HEK293 (cell line): Measurements from ENCODE around the gene ADGRB3.

Source experiments
- CTCF ChIA-PET: fragments of 350-600 bp; formaldehyde crosslinking; extraction: SDS; loops from one replicate; lab custom pipeline; 2021; ENCODE audit warnings: antibody characterized with exemption; lab: Yijun Ruan, JAX
- POLR2A ChIA-PET: fragments of 300-600 bp; formaldehyde crosslinking; extraction: SDS; loops from one replicate; lab custom pipeline; 2020; ENCODE audit warnings: antibody characterized with exemption, inconsistent platforms; lab: Yijun Ruan, JAX
- H3K27ac ChIP-seq: fragments of 200-500 bp; sonication (Bioruptor generic); 2 replicates; pipeline ENCODE4 v1.5.1; 2014; ENCODE audit warnings: low read depth, low read length, control low read depth, inconsistent platforms; ENCODE audit errors: extremely low read depth
- H3K36me3 ChIP-seq, 2 experiments: fragments of 200-500 bp in 1 of 2; sonication (Bioruptor generic) in 1 of 2; 1 replicate in 1 of 2; 2 replicates in 1 of 2; pipeline ENCODE4 v1.5.1; 2014 to 2017; ENCODE audit warnings: inconsistent platforms in 2 of 2, low read length in 2 of 2; ENCODE audit not compliant: control insufficient read depth in 2 of 2, insufficient read depth in 1 of 2
- H3K4me1 ChIP-seq: fragments of 200-500 bp; sonication (Bioruptor generic); 2 replicates; pipeline ENCODE4 v1.5.1; 2014; ENCODE audit warnings: mild to moderate bottlenecking, low read length, inconsistent platforms; ENCODE audit not compliant: control insufficient read depth, insufficient read depth
- H3K4me3 ChIP-seq: 2 replicates; pipeline ENCODE4 v1.5.1; 2011; ENCODE audit warnings: low read depth, mild to moderate bottlenecking, control low read depth, low read length, moderate library complexity
- H3K9me3 ChIP-seq: fragments of 200-500 bp; sonication (Bioruptor generic); 2 replicates; pipeline ENCODE4 v1.5.1; 2014; ENCODE audit warnings: low read depth, low read length, inconsistent platforms; ENCODE audit not compliant: control insufficient read depth, insufficient read depth
- EGR2 ChIP-seq: fragments of 450-650 bp; formaldehyde crosslinking; IDR thresholded peaks from 2 replicates; pipeline ENCODE4 v1.5.1; 2016; ENCODE audit warnings: low read depth, missing biosample characterization, missing genetic modification characterization
- GLIS1 ChIP-seq: fragments of 450-650 bp; formaldehyde crosslinking; IDR thresholded peaks from 2 replicates; pipeline ENCODE4 v1.5.1; 2016; ENCODE audit warnings: missing biosample characterization, missing genetic modification characterization
- ZBTB1 ChIP-seq: fragments of 450-650 bp; formaldehyde crosslinking; IDR thresholded peaks from 2 replicates; pipeline ENCODE4 v1.5.1; 2016; ENCODE audit warnings: missing biosample characterization, missing genetic modification characterization
- ZFP69B ChIP-seq: fragments of 450-650 bp; formaldehyde crosslinking; IDR thresholded peaks from 2 replicates; pipeline ENCODE4 v1.5.1; 2016; ENCODE audit warnings: missing biosample characterization, missing genetic modification characterization
- ZNF157 ChIP-seq: fragments of 450-650 bp; formaldehyde crosslinking; IDR thresholded peaks from 2 replicates; pipeline ENCODE4 v1.5.1; 2016; ENCODE audit warnings: missing biosample characterization, missing genetic modification characterization
- ZNF2 ChIP-seq: fragments of 450-650 bp; formaldehyde crosslinking; IDR thresholded peaks from 2 replicates; pipeline ENCODE4 v1.5.1; 2016; ENCODE audit warnings: missing biosample characterization, missing genetic modification characterization
- ZNF529 ChIP-seq: fragments of 450-650 bp; formaldehyde crosslinking; IDR thresholded peaks from 2 replicates; pipeline ENCODE4 v1.5.1; 2017; ENCODE audit warnings: missing genetic modification characterization, missing biosample characterization; ENCODE audit not compliant: insufficient replicate concordance
- ZNF610 ChIP-seq: fragments of 450-650 bp; formaldehyde crosslinking; IDR thresholded peaks from 2 replicates; pipeline ENCODE4 v1.5.1; 2016; ENCODE audit warnings: missing biosample characterization, missing genetic modification characterization, borderline replicate concordance
- ZNF654 ChIP-seq: fragments of 450-650 bp; formaldehyde crosslinking; IDR thresholded peaks from 2 replicates; pipeline ENCODE4 v1.5.1; 2016; ENCODE audit warnings: low read depth, missing biosample characterization, missing genetic modification characterization
- ZNF660 ChIP-seq: fragments of 450-650 bp; IDR thresholded peaks from 2 replicates; pipeline ENCODE4 v1.5.1; 2018; ENCODE audit warnings: missing biosample characterization, mild to moderate bottlenecking, missing genetic modification characterization
- ZNF701 ChIP-seq: fragments of 450-650 bp; formaldehyde crosslinking; IDR thresholded peaks from 2 replicates; pipeline ENCODE4 v1.5.1; 2016; ENCODE audit warnings: missing biosample characterization, missing genetic modification characterization
- TF ChIP-seq, protein P1 (sequence below): fragments of 450-650 bp; formaldehyde crosslinking; IDR thresholded peaks from 2 replicates; pipeline ENCODE4 v1.5.1; 2017; ENCODE audit warnings: missing biosample characterization, missing genetic modification characterization
- TF ChIP-seq, protein P2 (sequence below): IDR thresholded peaks from 2 replicates; pipeline ENCODE4 v1.6.1; 2011; ENCODE audit warnings: mild to moderate bottlenecking, low read depth, low read length, borderline replicate concordance
- TF ChIP-seq, protein P3 (sequence below): fragments of 450-650 bp; formaldehyde crosslinking; IDR thresholded peaks from 2 replicates; pipeline ENCODE4 v1.5.1; 2016; ENCODE audit warnings: missing biosample characterization, missing genetic modification characterization

ADGRB3 gene

DNA sequence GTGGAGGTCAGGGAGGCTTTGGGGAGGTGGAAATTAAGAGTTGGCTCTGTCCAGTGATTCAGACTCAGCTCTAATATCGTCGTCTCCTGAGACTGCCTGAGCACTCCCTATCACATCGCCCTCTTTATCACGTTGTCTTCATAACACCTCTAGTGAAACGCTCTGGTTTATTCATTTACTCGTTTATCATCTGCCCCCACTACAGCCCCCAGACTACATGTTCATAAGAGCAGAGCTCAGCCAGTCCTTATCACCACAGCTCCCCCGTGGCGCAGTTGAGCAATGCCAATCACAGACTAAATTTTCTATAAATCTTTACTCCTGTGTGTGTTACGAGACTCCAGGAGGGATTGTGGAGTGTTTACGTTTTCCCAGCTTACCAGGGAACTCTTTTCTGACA, 316.2 kb downstream of the ADGRB3 start:
- ChIA-PET POLR2A (no interaction called here), CTCF (interaction anchor here (1.0 kb wide), 1 partner anchor 643 kb away, joined by 4 read pairs; no protein-coding TSS in a partner anchor)
- Histone ChIP-seq H3K27ac (no peak overlapping the region), H3K4me3 (no peak overlapping the region), H3K36me3 (no peaks in the 10 kb centered on the region), H3K9me3 (no peaks in the 10 kb centered on the region), H3K4me1 (no peaks in the 10 kb centered on the region)
- TF ChIP-seq ZNF610 (tag by site-specific recombination) (no peak), GLIS1 (peak; percentile 12; the same call in 1 of the 2 replicates)
- TF ChIP-seq, all 188 proteins: peak for 1

DNA sequence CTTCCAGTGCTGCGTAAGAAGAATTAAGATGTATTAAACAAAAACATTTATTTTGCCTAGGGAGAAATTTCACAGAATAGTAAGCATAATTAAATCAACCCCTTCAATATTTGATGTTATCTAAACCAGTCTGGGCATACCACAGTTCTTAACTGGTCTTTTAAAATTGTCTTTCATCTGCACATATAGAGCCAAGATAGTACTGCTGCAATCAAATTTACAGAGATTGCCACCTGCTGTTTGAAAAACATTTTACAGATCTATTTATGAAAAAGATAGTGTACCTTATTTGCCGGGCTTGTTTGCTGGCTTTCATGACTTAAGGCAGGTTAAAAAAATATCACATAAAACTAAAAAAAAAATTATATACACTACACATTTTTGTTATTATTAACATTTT, 323.2 kb downstream of the ADGRB3 start:
- H3K27ac ChIP-seq: no peak overlapping the region
- TF ChIP-seq ZNF2 (tag by site-specific recombination): no peak
- TF ChIP-seq, protein P1, sequence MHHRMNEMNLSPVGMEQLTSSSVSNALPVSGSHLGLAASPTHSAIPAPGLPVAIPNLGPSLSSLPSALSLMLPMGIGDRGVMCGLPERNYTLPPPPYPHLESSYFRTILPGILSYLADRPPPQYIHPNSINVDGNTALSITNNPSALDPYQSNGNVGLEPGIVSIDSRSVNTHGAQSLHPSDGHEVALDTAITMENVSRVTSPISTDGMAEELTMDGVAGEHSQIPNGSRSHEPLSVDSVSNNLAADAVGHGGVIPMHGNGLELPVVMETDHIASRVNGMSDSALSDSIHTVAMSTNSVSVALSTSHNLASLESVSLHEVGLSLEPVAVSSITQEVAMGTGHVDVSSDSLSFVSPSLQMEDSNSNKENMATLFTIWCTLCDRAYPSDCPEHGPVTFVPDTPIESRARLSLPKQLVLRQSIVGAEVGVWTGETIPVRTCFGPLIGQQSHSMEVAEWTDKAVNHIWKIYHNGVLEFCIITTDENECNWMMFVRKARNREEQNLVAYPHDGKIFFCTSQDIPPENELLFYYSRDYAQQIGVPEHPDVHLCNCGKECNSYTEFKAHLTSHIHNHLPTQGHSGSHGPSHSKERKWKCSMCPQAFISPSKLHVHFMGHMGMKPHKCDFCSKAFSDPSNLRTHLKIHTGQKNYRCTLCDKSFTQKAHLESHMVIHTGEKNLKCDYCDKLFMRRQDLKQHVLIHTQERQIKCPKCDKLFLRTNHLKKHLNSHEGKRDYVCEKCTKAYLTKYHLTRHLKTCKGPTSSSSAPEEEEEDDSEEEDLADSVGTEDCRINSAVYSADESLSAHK (tag by site-specific recombination): no peak
- TF ChIP-seq ZNF157 (tag by site-specific recombination): no peak
- TF ChIP-seq ZFP69B (tag by site-specific recombination): no peak
- no peak for TF ChIP-seq ZNF529 (tag by site-specific recombination)
- TF ChIP-seq ZNF701 (tag by site-specific recombination): no peak
- no peak for TF ChIP-seq ZBTB1
- no peaks in the 10 kb centered on the region for H3K36me3 ChIP-seq
- H3K4me1 ChIP-seq: no peaks in the 10 kb centered on the region
- no peak overlapping the region for H3K4me3 ChIP-seq
- ChIA-PET CTCF (interaction anchor here (0.6 to 0.7 kb wide), 3 partner anchors 9 to 340 kb away, joined by 3 to 4 read pairs (median 4); no protein-coding TSS in a partner anchor), POLR2A (no interaction called here)
- H3K9me3 ChIP-seq: no peaks in the 10 kb centered on the region

DNA sequence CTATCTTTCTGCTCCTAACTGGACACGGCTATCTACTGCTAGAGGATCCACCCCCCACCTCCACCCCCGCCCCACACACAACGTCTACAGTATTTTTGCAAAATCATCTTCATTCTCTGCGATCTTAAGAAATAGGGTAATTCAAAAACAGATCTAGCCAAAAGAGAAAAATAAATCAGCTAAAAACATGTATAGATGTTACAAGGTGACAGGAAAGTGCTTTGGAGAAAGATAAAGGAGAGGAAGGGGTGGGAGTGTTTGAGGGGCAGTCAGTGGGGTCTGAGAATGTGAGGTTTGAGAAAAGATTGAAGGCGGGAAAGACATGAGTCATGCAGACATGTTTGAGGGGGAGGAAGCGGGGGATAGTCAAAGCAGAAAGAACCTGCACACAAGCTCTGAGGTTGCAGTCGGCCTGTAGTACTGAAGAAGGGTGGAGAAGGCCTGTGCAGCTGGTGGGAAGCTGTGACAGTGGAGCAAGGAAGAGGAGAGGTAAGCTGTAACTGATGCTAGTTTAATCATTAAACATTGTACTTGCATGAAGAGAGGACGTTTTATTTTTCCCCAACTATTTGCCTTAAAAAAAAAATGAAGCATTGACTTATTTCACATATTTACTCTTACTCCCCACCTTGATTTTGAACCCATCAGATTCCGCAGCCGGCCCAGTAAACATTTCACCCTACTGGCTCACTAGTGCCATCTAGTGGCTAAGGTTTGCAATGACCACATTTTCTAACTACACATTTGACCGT, 332.6 kb downstream of the ADGRB3 start:
- ChIA-PET POLR2A (no interaction called here), CTCF (interaction anchor here (0.5 to 1.9 kb wide), 21 partner anchors 8 to 1766 kb away, joined by 3 to 6 read pairs (median 4); no protein-coding TSS in a partner anchor)

More for the DNA sequence above, 332.6 kb downstream of the ADGRB3 start:
- H3K9me3 ChIP-seq: no peaks in the 10 kb centered on the region
- H3K4me1 ChIP-seq: no peaks in the 10 kb centered on the region
- H3K4me3 ChIP-seq: no peak overlapping the region
- H3K27ac ChIP-seq: no peak overlapping the region
- H3K36me3 ChIP-seq: no peaks in the 10 kb centered on the region
- TF ChIP-seq ZNF654 (tag by site-specific recombination) (peak; percentile 82), ZNF660 (0 out of 2 replicates have a peak, but pooled peaks have one; percentile 44), EGR2 (tag by site-specific recombination) (peak; percentile 46; the same call in 1 of the 2 replicates)
- TF ChIP-seq, protein P2, sequence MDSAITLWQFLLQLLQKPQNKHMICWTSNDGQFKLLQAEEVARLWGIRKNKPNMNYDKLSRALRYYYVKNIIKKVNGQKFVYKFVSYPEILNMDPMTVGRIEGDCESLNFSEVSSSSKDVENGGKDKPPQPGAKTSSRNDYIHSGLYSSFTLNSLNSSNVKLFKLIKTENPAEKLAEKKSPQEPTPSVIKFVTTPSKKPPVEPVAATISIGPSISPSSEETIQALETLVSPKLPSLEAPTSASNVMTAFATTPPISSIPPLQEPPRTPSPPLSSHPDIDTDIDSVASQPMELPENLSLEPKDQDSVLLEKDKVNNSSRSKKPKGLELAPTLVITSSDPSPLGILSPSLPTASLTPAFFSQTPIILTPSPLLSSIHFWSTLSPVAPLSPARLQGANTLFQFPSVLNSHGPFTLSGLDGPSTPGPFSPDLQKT: no peak
- TF ChIP-seq, protein P3, sequence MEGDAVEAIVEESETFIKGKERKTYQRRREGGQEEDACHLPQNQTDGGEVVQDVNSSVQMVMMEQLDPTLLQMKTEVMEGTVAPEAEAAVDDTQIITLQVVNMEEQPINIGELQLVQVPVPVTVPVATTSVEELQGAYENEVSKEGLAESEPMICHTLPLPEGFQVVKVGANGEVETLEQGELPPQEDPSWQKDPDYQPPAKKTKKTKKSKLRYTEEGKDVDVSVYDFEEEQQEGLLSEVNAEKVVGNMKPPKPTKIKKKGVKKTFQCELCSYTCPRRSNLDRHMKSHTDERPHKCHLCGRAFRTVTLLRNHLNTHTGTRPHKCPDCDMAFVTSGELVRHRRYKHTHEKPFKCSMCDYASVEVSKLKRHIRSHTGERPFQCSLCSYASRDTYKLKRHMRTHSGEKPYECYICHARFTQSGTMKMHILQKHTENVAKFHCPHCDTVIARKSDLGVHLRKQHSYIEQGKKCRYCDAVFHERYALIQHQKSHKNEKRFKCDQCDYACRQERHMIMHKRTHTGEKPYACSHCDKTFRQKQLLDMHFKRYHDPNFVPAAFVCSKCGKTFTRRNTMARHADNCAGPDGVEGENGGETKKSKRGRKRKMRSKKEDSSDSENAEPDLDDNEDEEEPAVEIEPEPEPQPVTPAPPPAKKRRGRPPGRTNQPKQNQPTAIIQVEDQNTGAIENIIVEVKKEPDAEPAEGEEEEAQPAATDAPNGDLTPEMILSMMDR (tag by site-specific recombination): peak; percentile 25; the same call in 1 of the 2 replicates
